ENCODE data around the gene OPRD1.
"Not testable (repeated sequence)": the region's sequence is repeated elsewhere in the genome, so short reads cannot be mapped to it uniquely, and the experiment has no call there.

The OPRD1 gene

DNA sequence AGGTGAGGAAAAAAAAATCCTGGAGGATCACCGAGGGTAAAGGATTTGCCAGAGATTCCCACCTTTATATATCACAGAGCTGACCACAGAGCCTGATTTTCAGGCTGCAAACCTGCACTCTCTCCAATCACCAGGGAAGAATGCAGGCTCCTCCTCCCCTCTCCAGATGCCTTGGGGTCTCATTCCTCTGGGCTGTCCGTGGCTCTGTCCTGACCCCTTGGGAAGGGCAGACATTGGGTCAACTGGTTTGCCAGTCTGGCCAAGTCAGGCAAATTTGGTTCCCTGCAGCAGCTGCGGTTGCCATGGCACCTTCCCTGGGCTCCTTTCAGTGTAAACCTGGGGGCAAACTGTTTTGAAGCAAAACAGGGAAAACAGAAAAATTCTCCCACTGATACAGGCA, 11.6 kb upstream of the OPRD1 start:
- in situ Hi-C loops (cut with MboI; ENCODE audit: low sequenced_read_pairs): no loop called here

DNA sequence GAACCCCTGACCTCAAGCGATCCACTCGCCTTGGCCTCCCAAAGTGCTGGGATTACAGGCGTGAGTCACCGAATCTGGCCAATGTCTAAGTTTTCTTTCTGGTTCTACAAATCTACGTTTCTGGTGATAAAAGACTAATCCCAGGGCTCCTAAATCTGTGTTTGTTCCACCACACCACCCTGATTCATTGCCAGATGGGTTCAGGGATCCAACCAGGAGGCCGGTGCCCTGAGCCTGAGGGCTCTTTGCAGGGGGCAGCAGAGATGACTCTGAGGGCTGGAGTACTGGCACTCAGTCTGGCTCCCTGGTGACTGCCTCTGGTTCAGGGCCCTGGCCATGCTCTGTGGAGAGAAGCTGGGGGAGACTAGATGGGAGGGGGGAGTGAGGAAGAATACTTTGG, 10.5 kb upstream of the OPRD1 start:
- in situ Hi-C loops (cut with MboI; ENCODE audit: low sequenced_read_pairs): no loop called here

DNA sequence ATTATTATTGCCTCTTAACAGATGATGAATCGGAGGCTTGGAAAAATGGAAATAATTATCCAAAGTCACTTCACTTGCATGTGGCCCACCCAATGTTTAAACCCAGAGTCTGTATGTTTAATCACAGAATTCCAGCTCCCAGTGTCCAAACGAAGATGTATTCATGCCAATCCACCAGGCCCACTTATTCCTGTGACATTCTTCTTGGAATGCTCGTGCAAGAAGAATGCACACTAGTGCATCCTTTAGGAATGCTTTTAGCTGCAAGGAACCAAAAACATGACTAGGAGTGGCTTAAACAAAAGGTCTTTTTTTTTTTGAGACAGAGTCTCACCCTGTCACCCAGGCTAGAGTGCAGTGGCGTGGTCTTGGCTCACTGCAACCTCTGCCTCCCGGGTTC, 8.9 kb upstream of the OPRD1 start:
- in situ Hi-C loops (cut with MboI; ENCODE audit: low sequenced_read_pairs): no loop called here

DNA sequence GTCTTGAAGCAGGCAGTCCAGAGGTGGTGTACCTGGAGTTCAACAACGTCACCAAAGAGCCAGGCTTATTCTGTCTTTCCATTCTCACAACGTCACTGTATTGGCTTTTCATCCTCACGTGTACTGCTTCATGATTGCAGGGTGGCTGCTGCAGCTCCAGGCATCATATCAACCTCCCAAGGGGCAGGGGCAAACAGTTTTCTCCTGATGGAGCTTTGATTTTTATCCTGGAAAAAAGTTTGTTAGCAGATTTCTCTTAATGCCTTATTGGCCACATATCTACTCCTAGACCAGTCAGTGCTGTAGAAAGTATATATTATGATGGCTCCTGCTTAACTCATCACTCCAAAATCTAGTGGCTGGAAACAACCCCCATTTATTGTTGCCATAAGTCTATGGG, 8.3 kb upstream of the OPRD1 start:
- in situ Hi-C loops (cut with MboI; ENCODE audit: low sequenced_read_pairs): no loop called here

DNA sequence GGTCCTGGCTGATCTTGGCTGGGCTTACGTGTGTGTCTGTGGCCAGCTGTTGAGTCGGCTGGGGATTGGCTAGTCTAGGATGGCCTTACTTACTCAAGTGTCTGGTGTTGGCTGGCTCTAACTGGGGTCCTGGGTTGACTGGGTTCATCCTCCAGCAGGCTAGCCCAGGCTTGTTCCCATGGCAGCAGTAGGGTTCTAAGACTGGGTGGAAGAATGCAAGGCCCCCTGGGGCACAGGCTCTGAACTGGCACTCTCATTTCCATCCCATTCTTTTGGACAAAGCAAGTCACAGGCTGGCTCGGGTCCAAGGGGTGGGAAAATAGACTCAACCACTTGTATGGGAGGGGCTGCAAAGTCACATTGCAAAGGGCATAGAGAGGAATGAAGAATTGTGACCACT, 7.9 kb upstream of the OPRD1 start:
- in situ Hi-C loops (cut with MboI; ENCODE audit: low sequenced_read_pairs): no loop called here

DNA sequence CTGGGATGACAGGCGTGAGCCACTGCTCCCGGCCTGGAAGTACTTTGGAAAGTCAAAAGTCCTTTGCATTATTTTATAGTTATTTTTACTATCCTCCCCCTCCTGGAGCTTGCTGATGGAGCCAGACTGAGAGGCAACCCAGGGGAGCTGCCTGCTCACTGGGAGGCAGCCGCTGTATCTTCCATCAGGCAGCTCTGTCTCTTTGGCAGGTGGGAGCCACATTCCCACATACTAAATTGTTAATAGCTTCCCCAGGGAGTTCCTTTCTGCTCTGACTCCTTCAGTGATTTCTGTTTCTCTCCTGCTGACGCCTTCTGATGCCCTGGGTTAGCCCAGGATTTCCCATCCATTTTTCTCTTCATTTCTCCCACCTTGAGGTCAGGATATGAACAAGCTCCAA, 4.9 kb upstream of the OPRD1 start:
- in situ Hi-C loops (cut with MboI; ENCODE audit: low sequenced_read_pairs): no loop called here

DNA sequence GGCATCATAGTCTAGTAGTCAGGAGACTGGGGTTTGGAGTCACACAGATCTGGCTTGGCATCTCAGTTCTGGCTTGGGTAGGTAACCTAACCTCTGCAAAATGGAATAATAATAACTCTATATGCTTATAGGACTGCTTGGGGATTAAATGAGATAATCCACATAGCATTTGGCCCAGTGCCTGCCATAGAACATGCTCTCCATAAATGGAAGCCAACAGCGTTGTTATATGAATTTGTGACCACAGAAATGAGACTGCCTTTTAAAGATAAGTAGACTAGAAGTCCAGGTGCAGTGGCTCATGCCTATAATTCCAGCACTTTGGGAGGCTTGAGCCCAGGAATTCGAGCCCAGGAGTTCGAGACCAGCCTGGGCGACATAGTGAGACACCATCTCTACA, 4.0 kb upstream of the OPRD1 start:
- in situ Hi-C loops (cut with MboI; ENCODE audit: low sequenced_read_pairs): no loop called here

DNA sequence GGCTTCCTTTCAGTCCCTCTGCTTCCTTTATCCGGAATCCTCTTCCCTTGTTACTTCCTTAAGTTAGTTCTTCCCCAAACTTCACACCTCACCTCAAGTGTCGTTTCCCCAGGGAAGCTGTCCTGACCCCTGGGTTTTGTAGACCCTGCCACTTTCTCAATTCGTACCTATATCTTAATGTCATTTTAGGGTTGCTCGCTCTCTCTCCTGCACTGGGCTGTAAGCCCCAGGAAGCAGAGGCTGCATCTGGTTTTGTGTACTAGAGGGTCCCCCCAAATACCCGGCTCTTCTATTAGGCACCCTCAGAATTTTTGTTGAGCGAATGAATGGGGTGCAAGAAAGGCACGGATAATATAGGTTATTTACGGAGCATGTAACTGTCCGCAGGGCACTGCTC, 603 bp upstream of the OPRD1 start:
- in situ Hi-C loops (cut with MboI; ENCODE audit: low sequenced_read_pairs): no loop called here

DNA sequence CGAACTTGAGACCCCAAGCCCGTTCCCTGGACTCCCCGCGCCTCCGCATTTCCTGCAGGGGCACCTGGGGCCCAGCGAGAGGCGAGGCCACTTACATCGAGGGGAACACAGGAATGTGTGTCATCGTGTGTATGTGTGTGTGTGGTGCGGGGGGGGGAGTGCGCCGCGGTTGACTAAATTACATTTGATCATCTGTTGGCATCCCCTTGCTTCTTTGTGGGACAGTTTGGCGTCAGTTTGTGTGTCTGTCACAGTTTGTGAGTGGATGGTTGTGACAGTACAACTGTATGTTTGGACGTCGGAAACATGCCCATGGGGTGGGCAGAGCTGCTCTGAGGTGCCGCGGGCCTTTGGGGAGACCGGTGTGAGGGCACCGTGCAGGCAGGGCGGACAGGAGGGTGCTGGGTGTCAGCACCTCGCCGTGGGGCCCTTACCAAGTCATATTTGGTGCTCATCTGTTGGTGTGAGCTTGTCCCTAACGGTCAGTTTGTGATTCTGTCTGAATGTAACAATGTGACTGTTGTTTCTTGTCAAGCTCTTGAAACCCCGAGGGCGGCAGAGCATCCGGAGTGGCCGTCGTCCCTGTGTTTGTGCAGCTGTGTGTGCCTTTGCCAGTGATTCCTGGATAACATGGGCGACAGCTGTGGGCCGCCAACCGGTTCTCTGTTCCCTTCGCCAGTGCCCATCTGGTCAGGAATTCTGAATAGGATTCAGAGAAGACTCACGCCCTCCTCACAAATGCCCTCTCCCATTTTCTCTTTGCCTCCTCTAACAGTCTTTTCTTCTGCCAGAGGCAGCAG, 899 bp downstream of the OPRD1 start:
- in situ Hi-C loops (cut with MboI; ENCODE audit: low sequenced_read_pairs): no loop called here

DNA sequence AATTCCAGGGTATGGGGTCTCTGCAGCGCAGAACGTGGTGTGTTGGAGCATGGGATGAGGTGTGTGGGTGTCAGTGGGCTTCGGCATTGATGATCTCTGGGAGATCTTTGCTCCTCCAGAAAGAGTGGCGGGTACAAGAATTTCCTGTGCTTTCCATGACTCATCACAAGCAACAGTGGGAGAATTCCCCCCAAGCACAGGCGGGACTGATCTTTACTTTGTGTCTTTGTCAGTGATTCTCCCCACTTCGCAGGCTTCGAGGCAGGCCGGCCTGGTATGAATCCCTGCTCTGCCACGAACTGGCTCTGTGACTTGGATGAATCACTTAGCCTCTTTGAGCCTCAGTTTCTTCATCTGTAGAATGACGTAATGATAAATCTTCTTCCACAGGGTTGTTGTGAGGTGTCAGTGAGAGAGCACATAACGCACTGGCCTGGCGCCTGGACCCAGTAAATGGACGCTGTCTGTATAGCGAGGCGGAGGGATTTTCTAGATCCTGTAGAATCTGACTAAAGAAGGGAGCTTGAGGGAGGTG, 2.0 kb downstream of the OPRD1 start:
- in situ Hi-C loops (cut with MboI; ENCODE audit: low sequenced_read_pairs): no loop called here

DNA sequence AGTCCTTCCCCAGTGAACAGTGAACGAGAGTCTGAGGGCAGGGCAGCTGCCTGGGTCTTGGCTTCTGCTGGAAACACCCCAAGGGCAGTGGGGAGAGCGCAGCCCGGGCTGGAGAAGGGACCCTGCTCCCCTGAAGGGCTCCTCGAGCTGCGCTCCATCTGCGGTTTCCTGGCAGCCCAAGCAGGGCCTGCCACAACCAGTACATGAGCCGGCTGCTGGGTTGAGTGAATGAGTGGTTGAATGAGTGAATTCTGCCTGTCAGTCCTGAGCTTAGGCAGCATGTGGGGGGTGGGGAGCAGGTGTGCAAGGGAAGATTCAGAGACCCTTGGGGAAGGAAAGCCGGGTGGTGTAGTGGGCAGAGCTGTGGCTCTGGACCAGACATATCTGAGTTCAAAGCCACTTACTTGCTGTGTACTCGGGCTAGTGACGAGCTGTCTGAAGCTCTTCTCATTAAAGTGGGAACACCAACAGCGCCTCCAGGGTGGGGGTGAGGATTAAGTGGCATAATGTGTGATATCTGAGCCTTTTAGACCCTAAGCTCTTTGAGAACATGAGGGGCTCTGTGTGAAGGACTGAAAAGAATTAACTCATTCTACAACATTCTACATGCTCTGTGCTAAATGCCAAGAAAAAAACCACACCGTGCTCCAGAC, 3.7 kb downstream of the OPRD1 start:
- in situ Hi-C loops (cut with MboI; ENCODE audit: low sequenced_read_pairs): no loop called here

DNA sequence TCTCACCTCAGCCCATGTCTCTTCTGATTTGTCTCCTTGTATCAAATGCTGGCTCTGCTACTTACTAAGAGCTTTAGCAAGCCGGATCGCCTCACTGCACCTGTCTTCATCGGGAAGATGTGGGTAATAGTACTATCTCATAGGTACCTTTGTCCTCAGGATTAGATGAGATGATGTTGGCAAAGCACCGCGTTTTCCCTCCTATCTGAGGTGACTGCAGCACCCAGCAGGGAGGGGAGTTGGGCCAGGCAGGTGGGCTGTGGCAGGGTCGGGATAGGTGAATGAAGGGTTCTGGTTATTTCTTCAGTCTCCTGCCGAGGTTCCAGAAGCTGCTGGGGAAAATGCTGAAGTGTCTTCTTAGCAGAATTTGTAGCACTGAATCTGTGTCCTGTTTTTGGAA, 5.2 kb downstream of the OPRD1 start:
- in situ Hi-C loops (cut with MboI; ENCODE audit: low sequenced_read_pairs): no loop called here

DNA sequence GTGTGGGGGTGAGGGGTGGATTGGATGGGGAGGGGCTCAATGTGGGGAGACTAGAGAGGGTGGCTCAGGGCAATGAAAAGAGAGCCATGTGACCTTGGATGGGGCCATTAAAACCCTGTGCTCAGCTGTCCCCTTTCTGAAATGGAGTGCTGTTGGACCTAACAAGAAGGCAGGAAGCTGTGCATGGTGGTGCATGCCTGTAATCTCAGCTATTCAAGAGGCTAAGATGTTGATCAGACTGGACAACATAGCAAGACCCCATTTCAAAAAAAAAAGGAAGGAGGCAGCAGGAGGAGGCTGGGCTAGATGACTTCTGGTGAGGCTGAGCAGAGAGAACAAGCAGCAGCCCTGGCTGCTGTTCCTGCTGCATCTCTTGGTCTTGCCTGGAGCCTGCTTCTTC, 7.0 kb downstream of the OPRD1 start:
- in situ Hi-C loops (cut with MboI; ENCODE audit: low sequenced_read_pairs): no loop called here

DNA sequence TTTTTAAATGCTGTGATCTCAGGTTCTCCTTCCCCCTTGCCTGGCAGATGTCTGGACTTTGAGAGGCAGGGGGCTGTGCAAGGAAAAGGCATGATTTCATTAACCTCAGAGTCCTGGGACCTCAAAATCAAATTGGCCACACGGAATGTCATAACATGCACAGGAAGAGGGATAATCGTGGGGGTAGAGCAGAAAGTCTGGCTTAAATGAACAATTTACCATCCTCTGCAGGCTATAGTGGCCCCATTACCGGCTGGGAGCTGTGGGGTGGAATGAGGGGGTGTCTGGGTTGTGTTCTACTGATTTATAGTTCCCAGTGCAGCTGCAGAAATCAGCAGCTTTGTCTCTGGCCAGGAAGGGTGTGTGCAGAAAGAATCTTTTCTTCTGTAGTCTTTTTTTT, 10.8 kb downstream of the OPRD1 start:
- in situ Hi-C loops (cut with MboI; ENCODE audit: low sequenced_read_pairs): no loop called here

DNA sequence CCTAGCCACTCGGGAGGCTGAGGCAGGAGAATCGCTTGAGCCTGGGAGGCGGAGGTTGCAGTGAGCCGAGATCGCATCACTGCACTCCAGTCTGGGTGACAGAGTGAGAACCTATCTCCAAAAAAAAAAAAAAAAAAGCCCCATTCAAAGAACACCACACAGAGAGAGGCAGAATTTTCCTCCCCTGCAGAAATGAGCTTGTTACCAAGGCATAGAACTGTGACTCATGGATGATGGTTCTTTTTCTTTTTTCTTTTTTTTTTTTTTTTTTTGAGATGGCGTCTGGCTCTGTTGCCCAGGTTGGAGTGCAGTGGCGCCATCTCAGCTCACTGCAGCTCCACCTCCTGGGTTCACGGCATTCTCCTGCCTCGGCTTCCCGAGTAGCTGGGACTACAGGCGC, 12.1 kb downstream of the OPRD1 start:
- in situ Hi-C loops (cut with MboI; ENCODE audit: low sequenced_read_pairs): not testable (repeated sequence)

DNA sequence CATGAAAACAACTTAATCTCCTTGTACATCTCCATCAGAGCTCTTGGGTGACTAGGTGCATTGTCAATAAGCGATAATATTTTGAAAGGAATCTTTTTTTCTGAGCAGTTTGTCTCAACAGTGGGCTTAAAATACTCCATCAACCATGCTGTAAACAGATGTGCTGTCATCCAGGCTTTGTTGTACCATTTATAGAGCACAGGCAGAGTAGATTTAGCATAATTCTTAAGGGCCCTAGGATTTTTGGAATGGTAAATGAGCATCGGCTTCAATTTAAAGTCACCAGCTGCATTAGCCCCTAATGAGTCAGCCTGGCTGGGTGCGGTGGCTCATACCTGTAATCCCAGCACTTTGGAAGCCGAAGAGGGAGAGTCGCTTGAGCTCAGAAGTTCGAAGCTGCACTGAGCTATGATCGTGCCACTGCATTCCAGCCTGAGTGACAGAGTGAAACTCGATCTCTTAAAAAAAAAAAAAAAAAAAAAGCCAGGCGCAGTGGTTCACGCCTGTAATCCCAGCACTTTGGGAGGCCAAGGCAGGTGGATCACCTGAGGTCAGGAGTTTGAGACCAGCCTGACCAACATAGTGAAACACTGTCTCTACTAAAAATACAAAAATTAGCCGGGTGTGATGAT, 16.4 kb downstream of the OPRD1 start:
- in situ Hi-C loops (cut with MboI; ENCODE audit: low sequenced_read_pairs): not testable (repeated sequence)

DNA sequence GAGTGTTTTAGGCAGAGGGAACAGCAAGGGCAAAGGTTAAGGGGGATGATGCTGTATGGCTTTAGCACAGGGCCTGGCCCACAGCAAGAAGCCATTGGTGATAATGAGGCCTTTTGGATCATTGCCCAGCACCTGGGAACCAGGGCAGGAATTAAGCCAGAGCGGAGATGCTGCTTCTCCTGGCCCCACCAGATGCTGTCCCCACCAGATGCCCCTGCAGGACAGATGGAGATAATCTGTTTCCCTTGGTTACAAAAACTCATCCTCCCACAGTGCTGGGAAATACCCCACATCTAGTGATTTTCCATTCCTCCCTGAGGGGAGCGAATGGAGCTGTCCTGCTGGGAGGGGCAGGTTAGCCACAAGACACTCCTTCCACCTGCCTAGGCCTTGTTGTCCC, 18.8 kb downstream of the OPRD1 start:
- in situ Hi-C loops (cut with MboI; ENCODE audit: low sequenced_read_pairs): no loop called here

DNA sequence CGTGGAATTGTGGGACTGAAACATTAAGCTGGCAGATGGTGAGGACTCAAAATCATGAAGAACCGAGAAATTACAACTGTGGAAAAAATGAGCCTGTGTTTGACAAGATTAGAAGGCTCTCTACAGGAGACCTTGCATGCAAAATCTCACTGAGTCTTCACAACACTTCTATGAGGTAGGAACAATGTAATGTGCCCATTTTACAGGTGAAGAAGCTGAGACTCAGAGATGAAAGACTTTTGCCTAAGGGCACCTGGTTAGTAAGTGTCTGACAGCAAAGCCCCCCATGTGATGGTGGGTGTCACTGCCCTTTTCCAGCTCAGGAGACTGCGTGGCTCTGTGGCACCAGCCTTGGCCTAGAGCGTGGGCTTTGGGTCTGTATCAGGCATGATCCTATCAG, 21.0 kb downstream of the OPRD1 start:
- in situ Hi-C loops (cut with MboI; ENCODE audit: low sequenced_read_pairs): no loop called here

DNA sequence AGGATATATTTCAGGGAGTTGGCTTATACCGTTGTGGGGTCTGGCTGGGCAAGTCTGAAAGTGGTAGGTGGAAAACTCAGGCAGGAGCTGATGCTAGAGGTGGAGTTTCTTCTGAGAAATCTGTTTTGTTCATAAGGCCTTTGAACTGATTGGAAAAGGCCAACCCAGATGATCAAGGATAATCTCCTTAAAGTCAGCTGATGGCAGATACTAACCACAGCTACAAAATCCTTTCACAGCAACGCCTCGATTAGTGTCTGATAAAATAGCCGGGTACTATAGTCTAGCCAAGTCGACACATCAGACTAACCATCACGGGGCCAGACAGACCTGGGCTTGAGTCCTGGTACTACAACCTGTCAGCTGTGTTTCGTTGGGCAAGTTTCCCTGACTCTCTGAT, 21.4 kb downstream of the OPRD1 start:
- in situ Hi-C loops (cut with MboI; ENCODE audit: low sequenced_read_pairs): no loop called here

DNA sequence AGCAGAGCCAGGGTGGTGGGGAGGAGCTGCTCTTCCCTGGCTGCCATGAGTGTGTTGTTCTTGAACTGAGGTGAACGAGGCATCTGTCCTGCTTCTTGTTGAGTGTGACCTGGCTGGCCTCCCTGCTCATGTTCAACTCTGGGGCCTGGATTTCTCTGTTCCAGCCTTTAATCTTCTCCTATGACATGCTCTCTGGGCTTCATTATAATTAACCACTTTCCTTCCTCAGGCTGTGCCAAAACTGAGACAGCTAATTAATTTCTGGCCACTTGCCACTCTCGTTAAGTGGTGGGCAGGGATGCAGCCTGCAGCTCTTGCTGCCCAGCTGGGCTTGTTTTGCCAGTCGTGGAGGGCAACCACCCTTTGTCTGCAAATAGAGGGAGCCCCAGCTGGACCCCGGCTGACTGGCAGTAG, 23.3 kb downstream of the OPRD1 start:
- in situ Hi-C loops (cut with MboI; ENCODE audit: low sequenced_read_pairs): no loop called here

DNA sequence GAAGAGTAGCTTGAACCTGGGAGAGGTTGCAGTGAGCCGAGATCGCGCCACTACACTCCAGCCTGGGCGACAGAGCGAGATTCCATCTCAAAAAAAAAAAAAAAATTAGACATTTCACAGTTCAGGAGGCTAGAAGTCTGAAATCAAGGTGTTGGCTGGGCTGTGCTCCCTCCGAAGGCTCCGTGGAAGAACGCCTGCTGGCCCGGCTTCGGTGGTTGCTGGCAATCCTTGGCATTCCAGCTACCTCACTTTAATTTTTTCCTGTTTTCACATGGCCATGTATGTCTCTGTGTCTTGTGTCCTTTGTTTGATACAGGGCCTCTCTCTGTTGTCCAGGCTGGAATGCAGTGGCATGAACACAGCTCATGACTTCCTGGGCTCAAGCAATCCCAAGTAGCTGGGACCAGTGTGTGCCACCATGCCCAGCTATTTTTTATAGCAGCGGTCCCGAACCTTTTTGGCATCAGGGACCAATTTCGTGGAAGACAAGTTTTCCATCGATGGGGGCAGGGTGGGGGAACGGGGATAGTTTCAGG, 24.5 kb downstream of the OPRD1 start:
- in situ Hi-C loops (cut with MboI; ENCODE audit: low sequenced_read_pairs): no loop called here

Data from hTERT RPE-1 (cell line).